Nephron (organoid): ENCODE results near the gene CNDP2.

Source experiments
- H3K27ac Mint-ChIP-seq, 3 experiments: 2 replicates each; pipeline ENCODE4 v1.8.0; 2020; ENCODE audit warnings: mixed read lengths in 3 of 3, mild to moderate bottlenecking in 2 of 3, moderate library complexity in 1 of 3
- H3K27me3 Mint-ChIP-seq: 2 replicates; pipeline ENCODE4 v1.8.0; 2021; ENCODE audit warnings: low read depth, mild to moderate bottlenecking, moderate library complexity, mixed read lengths
- H3K36me3 Mint-ChIP-seq: 2 replicates; pipeline ENCODE4 v1.8.0; 2020; ENCODE audit warnings: low read depth, mixed read lengths
- H3K4me1 Mint-ChIP-seq: 2 replicates; pipeline ENCODE4 v1.8.0; 2020; ENCODE audit warnings: mixed read lengths
- H3K4me3 Mint-ChIP-seq, 3 experiments: 2 replicates each; pipeline ENCODE4 v1.8.0; 2020; ENCODE audit warnings: mild to moderate bottlenecking in 3 of 3, mixed read lengths in 3 of 3, moderate library complexity in 2 of 3
- H3K9me3 Mint-ChIP-seq: 2 replicates; pipeline ENCODE4 v1.8.0; 2020; ENCODE audit warnings: mixed read lengths
- CTCF ChIP-seq, 3 experiments: fragments of 200-600 bp; sonication (generic); IDR thresholded peaks; one replicate each; pipeline ENCODE4 v1.5.0; 2021; ENCODE audit warnings: antibody characterized with exemption in 3 of 3; ENCODE audit not compliant: unreplicated experiment in 3 of 3

The CNDP2 gene

DNA sequence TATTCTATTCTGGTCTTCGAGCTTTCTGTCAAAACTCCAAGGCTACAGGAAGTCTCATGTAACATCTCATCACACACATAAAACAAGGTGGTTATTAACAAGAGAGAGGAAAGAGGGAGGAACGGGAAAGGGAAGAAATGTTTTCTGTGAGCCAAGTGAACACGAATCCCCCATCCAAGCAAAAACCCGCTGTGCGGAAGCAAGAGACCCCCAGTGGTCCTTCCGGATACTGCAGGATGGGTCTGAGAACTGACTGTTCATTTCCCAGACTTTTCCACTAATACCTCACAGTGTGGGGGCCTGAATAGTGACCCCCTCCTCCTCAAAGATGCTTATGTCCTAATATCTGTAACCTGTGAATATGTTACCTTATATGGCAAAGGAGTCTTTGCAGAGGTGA is 20.0 kb upstream of the CNDP2 start:
- no peak overlapping the region for H3K4me3 Mint-ChIP-seq
- TF ChIP-seq CTCF (IDR thresholded peaks at IDR 0.05; ENCODE audit: unreplicated experiment in 3 of 3): peak; percentile 78 to 86 (median 81)
- H3K27ac Mint-ChIP-seq: no peak overlapping the region
- no peaks in the 10 kb centered on the region for H3K9me3 Mint-ChIP-seq
- H3K4me1 Mint-ChIP-seq: no peaks in the 10 kb centered on the region
- H3K27me3 Mint-ChIP-seq: peaks cover 11% of the 10 kb centered on the region
- no peaks in the 10 kb centered on the region for H3K36me3 Mint-ChIP-seq

- Mint-ChIP-seq H3K36me3 (no peaks in the 10 kb centered on the region), H3K27ac (no peak overlapping the region), H3K9me3 (no peaks in the 10 kb centered on the region), H3K4me1 (no peaks in the 10 kb centered on the region), H3K4me3 (no peak overlapping the region), H3K27me3 (peaks cover 11% of the 10 kb centered on the region)
- TF ChIP-seq CTCF (IDR thresholded peaks at IDR 0.05; ENCODE audit: unreplicated experiment in 3 of 3): no peak
These were observed 18.4 kb upstream of the CNDP2 start for GRCh38 chr18:74477771-74478170.

- H3K36me3 Mint-ChIP-seq: no peaks in the 10 kb centered on the region
- no peak overlapping the region for H3K4me3 Mint-ChIP-seq
- peaks cover 11% of the 10 kb centered on the region for H3K27me3 Mint-ChIP-seq
- no peaks in the 10 kb centered on the region for H3K9me3 Mint-ChIP-seq
- no peak for TF ChIP-seq CTCF (IDR thresholded peaks at IDR 0.05; ENCODE audit: unreplicated experiment in 3 of 3)
- H3K27ac Mint-ChIP-seq: no peak overlapping the region
- H3K4me1 Mint-ChIP-seq: no peaks in the 10 kb centered on the region
These were observed 17.8 kb upstream of the CNDP2 start for GRCh38 chr18:74478316-74478715.

- Mint-ChIP-seq H3K36me3 (no peaks in the 10 kb centered on the region), H3K9me3 (no peaks in the 10 kb centered on the region), H3K27ac (no peak overlapping the region), H3K27me3 (peaks cover 11% of the 10 kb centered on the region), H3K4me1 (no peaks in the 10 kb centered on the region), H3K4me3 (no peak overlapping the region)
- no peak for TF ChIP-seq CTCF (IDR thresholded peaks at IDR 0.05; ENCODE audit: unreplicated experiment in 3 of 3)
These were observed 17.3 kb upstream of the CNDP2 start for GRCh38 chr18:74478880-74479279.

DNA sequence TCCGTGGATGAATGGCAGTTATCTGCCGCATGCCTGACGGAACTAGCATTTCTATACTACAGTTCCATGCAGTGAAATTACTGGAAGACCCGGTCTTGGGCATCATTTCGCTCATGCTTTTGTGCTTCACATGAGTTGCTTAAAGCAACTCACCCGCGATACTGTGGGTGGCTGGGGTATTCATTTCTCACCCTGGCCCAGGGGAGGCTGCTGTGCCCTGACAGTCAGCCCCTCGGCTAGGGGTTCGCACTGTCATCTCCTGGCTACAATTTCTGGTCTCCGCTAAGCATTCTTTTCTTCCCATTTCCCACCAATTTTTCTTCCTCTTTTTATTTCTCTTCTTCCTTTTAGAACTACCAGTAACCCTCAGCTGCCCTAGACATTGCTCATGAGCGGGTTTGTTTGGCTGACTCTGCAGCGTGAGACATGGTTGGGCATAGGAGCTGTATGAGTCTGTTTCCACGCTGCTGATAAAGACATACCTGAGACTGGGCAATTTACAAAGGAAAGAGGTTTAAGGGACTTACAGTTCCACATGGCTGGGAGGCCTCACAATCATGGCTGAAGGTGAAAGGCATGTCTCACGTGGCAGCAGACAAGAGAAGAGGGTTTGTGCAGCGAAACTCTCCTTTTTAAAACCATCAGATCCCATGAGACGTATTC is 16.5 kb upstream of the CNDP2 start:
- Mint-ChIP-seq H3K27me3 (peaks cover 11% of the 10 kb centered on the region), H3K4me1 (no peaks in the 10 kb centered on the region), H3K27ac (no peak overlapping the region), H3K36me3 (no peaks in the 10 kb centered on the region), H3K4me3 (no peak overlapping the region), H3K9me3 (no peaks in the 10 kb centered on the region)
- TF ChIP-seq CTCF (IDR thresholded peaks at IDR 0.05; ENCODE audit: unreplicated experiment in 3 of 3): no peak

GRCh38 chr18:74480149-74480651 is 16.0 kb upstream of the CNDP2 start:
- Mint-ChIP-seq H3K27me3 (peaks cover 9% of the 10 kb centered on the region), H3K27ac (no peak overlapping the region), H3K36me3 (no peaks in the 10 kb centered on the region), H3K4me3 (no peak overlapping the region), H3K4me1 (no peaks in the 10 kb centered on the region), H3K9me3 (no peaks in the 10 kb centered on the region)
- TF ChIP-seq CTCF (IDR thresholded peaks at IDR 0.05; ENCODE audit: unreplicated experiment in 3 of 3): no peak
